ENCODE results near the gene RLIM. TPM values are rescaled to one million over a fixed set of nuclear protein-coding genes. Genes with fewer than 3 reads are reported as not detected.

RLIM gene
- total and polyA plus RNA-seq, 12 donors = 5.0 to 37.6 (median 31.9) TPM

DNA sequence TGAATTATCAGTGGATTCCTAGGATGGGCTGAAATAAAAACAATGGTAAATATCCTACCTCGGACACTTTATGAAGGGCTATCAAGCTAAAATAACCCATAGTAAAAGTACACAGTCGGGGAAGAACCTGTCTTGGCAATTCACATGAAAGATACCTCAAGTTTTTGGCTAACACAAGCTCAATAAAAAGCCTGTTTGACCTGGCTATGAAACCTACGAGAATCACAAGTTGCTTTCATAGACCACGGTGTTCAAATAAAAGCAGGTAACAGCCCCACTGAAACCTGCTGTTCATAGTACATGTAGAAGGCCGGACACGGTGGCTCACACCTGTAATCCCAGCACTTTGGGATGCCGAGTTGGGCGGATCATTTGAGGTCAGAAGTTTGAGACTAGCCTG, 12.3 kb downstream of the RLIM start:
- TF ChIP-seq, protein P1, sequence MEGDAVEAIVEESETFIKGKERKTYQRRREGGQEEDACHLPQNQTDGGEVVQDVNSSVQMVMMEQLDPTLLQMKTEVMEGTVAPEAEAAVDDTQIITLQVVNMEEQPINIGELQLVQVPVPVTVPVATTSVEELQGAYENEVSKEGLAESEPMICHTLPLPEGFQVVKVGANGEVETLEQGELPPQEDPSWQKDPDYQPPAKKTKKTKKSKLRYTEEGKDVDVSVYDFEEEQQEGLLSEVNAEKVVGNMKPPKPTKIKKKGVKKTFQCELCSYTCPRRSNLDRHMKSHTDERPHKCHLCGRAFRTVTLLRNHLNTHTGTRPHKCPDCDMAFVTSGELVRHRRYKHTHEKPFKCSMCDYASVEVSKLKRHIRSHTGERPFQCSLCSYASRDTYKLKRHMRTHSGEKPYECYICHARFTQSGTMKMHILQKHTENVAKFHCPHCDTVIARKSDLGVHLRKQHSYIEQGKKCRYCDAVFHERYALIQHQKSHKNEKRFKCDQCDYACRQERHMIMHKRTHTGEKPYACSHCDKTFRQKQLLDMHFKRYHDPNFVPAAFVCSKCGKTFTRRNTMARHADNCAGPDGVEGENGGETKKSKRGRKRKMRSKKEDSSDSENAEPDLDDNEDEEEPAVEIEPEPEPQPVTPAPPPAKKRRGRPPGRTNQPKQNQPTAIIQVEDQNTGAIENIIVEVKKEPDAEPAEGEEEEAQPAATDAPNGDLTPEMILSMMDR (IDR thresholded peaks at IDR 0.05) = no peak
- peaks cover 0 to 32% (median 0%) of the 10 kb centered on the region in 9 donors for H3K36me3 ChIP-seq
- intact Hi-C loops (cut with DNase I) = no loop called here
- no peak overlapping the region for H3K27ac ChIP-seq
- WGBS, 2 donors = 90 to 94% methylated on average over 8 of the region's 8 CpGs
- ATAC-seq = no peak
- peaks cover 0 to 6% (median 0%) of the 10 kb centered on the region in 7 donors for H3K27me3 ChIP-seq
- H3K9me3 ChIP-seq = no peaks in the 10 kb centered on the region
- H3K4me3 ChIP-seq = no peak overlapping the region
- no peak for DNase-seq
- peaks cover 0 to 47% (median 9%) of the 10 kb centered on the region in 9 donors for H3K4me1 ChIP-seq

DNA sequence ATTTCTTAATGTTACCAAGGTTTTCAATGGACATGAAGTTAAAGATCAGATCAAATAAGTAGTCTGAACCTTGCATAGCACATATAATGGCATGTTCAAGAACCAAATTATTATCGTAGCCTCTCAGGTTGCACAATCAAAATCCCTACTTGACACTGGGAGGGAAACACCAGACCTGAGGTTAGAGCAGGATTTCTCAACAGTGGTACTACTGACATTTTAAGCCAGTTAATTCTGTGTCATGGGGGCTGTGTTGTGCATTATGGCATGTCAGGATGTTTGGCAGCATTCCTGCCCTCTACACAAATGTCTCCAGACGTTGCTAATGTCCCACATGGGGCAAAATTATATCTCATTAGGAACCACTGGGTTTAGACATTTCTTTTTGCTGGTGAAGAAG, 20.8 kb downstream of the RLIM start:
- H3K36me3 ChIP-seq = peaks cover 0 to 87% (median 9%) of the 10 kb centered on the region in 9 donors
- 45 to 59% methylated on average over 2 of the region's 2 CpGs for WGBS, 2 donors

DNA sequence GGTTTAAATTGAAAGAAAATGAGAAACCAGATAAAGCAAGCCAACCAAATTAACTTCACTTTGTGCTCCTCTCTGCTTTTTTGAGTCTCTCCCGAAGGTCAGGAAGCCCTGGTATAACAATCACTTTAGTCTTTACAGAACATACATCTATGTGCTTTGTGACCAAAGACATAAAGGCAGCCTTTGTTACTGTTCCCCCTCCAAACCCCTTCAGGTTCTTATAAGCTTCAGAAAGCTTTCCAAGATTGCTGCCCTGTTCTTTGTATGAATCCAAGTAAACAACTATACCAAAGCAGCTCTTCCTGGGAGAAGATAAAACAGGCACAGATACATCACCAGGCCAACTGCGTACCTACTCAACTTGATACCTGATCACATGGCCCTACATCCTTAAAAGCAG, 28.7 kb downstream of the RLIM start:
- TF ChIP-seq, protein P1 (IDR thresholded peaks at IDR 0.05) = no peak
- no peak for ATAC-seq
- intact Hi-C loops (cut with DNase I) = loop anchor here in 1 of 10 donors (1.0 kb wide), 1 partner anchor 46 kb away; no protein-coding TSS in a partner anchor
- H3K36me3 ChIP-seq = peaks cover 0 to 43% (median 0%) of the 10 kb centered on the region in 9 donors
- no peak overlapping the region for H3K4me3 ChIP-seq
- no peak overlapping the region for H3K27ac ChIP-seq
- H3K9me3 ChIP-seq = no peaks in the 10 kb centered on the region
- DNase-seq = no peak
- WGBS, 2 donors = 83 to 88% methylated on average over 2 of the region's 2 CpGs
- no peaks in the 10 kb centered on the region for H3K4me1 ChIP-seq
- peaks cover 0 to 21% (median 0%) of the 10 kb centered on the region in 7 donors for H3K27me3 ChIP-seq

More for the DNA sequence above, 20.8 kb downstream of the RLIM start:
- DNase-seq (no peak), ATAC-seq (no peak)
- Histone ChIP-seq H3K9me3 (no peaks in the 10 kb centered on the region), H3K27me3 (peaks cover 0 to 8% (median 0%) of the 10 kb centered on the region in 7 donors), H3K27ac (no peak overlapping the region), H3K4me3 (no peak overlapping the region), H3K4me1 (no peaks in the 10 kb centered on the region)
- intact Hi-C loops (cut with DNase I) = no loop called here
- TF ChIP-seq, protein P1 (IDR thresholded peaks at IDR 0.05) = no peak

DNA sequence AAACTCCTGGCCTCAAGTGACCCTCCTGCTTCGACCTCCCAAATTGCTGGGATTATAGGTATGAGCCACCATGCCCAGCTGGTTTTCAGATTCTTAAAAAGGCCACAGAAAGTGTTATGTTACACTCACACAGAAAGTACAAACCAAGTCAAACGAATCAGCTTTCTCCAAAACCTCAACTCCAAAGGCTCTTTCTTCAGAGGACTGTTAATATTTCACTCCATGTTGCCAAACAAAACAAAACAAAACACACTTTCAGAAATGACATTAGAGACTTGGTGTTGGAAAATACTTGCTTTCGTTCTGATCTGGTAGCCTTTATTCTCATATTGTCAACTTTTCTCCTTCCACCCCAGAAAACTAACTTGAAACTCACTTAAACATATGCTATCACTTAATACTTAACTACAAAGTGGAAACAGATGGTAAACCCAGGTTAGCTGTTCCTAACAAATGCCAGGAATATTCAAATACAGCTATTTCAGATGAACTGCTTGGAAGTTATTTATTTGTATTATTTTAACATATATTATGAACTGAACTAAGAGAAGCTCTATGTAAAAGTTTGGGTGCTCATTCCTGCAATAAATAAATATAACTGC, 34.7 kb downstream of the RLIM start:
- H3K27ac ChIP-seq = peak overlapping the region in 1 of 10 donors; percentile 43
- intact Hi-C loops (cut with DNase I) = no loop called here

More for the DNA sequence above, 34.7 kb downstream of the RLIM start:
- Histone ChIP-seq H3K9me3 (no peaks in the 10 kb centered on the region), H3K4me1 (peaks cover 0 to 6% (median 0%) of the 10 kb centered on the region in 9 donors), H3K27me3 (peaks cover 0 to 18% (median 0%) of the 10 kb centered on the region in 7 donors), H3K4me3 (no peak overlapping the region), H3K36me3 (peaks cover 0 to 12% (median 0%) of the 10 kb centered on the region in 9 donors)
- 75 to 87% methylated on average over 3 of the region's 3 CpGs for WGBS, 2 donors
- DNase-seq = no peak
- TF ChIP-seq, protein P1 (IDR thresholded peaks at IDR 0.05) = no peak
- no peak for ATAC-seq

All from heart right ventricle (tissue), 16 donors.